SK-N-SH (cell line): ENCODE data around the gene ATP11B.

Experiments used
- TF ChIP-seq, protein P1 (sequence below): IDR thresholded peaks from 2 replicates; pipeline ENCODE4 v1.4.0; 2012; ENCODE audit warnings: low read depth
- TF ChIP-seq, protein P2 (sequence below): IDR thresholded peaks from 2 replicates; pipeline ENCODE4 v1.4.0; 2012; ENCODE audit warnings: low read depth, borderline replicate concordance

DNA sequence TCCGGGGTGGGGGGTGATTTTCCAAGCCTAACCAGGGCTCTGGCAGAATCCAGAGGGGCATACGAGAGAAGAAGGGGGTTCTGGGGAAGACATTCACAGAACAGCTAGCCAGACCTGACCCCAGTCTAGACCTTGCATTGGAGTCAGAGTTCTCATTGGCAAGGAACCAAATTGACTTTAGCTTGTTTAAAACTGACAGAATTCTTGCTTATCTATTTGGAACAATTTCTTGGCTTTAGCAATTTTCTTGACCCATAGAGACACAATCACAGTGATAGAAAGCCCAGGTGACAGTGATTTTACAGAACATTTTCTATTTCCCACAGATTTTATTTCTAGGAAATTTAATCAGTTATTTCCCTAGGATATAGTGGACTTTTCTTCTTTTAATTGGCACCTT is 23.6 kb upstream of the ATP11B start:
- TF ChIP-seq, protein P1, sequence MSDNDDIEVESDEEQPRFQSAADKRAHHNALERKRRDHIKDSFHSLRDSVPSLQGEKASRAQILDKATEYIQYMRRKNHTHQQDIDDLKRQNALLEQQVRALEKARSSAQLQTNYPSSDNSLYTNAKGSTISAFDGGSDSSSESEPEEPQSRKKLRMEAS, result no peak
- TF ChIP-seq, protein P2, sequence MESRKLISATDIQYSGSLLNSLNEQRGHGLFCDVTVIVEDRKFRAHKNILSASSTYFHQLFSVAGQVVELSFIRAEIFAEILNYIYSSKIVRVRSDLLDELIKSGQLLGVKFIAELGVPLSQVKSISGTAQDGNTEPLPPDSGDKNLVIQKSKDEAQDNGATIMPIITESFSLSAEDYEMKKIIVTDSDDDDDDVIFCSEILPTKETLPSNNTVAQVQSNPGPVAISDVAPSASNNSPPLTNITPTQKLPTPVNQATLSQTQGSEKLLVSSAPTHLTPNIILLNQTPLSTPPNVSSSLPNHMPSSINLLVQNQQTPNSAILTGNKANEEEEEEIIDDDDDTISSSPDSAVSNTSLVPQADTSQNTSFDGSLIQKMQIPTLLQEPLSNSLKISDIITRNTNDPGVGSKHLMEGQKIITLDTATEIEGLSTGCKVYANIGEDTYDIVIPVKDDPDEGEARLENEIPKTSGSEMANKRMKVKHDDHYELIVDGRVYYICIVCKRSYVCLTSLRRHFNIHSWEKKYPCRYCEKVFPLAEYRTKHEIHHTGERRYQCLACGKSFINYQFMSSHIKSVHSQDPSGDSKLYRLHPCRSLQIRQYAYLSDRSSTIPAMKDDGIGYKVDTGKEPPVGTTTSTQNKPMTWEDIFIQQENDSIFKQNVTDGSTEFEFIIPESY, result no peak
